T-helper 17 cell (primary cell): ENCODE data around the gene PPY. TPM values are rescaled to one million over a fixed set of nuclear protein-coding genes. Genes with fewer than 3 reads are reported as not detected.

Experiments used
- ATAC-seq: fragments of 150-1000 bp; cut with Tn5 transposase; 2 replicates; pipeline ENCODE4 v1.10.0; 2021; ENCODE audit warnings: mild to moderate bottlenecking, moderate library complexity
- DNase-seq, 3 donors: peaks; one replicate each; pipeline versions ENCODE4 v3.0.0 to v3.0.0-alpha.2; 2020 to 2021
- H3K9me3 ChIP-seq: one replicate; pipeline ENCODE4 v1.7.0; 2013; ENCODE audit warnings: low read length, mild to moderate bottlenecking; ENCODE audit not compliant: control insufficient read depth, poor library complexity, severe bottlenecking
- H3K27ac Mint-ChIP-seq: one replicate; pipeline ENCODE4 v1.8.0; 2022; ENCODE audit warnings: mild to moderate bottlenecking, moderate library complexity, mixed read lengths
- H3K27me3 Mint-ChIP-seq: one replicate; pipeline ENCODE4 v1.8.0; 2022; ENCODE audit warnings: mixed read lengths
- H3K36me3 Mint-ChIP-seq: one replicate; pipeline ENCODE4 v1.8.0; 2022; ENCODE audit warnings: low read depth, mixed read lengths
- H3K4me1 Mint-ChIP-seq: one replicate; pipeline ENCODE4 v1.8.0; 2022; ENCODE audit warnings: mild to moderate bottlenecking, mixed read lengths
- H3K4me3 Mint-ChIP-seq: one replicate; pipeline ENCODE4 v1.8.0; 2022; ENCODE audit warnings: mild to moderate bottlenecking, moderate library complexity, mixed read lengths
- total RNA-seq, 4 donors: library from RNA in 2 of 4; stranded (reverse) in 2 of 4; gene quantifications; one replicate each; pipeline ENCODE4 v1.2.3 and lab custom pipeline; 2022 to 2026

PPY gene
- total RNA-seq, 2 donors from 2014 or later = not detected

- peaks cover 7% of the 10 kb centered on the region for H3K4me1 Mint-ChIP-seq
- no peak overlapping the region for H3K4me3 Mint-ChIP-seq
- no peak overlapping the region for H3K27ac Mint-ChIP-seq
Observed at GRCh38 chr17:43915559-43915958, 26.7 kb downstream of the PPY start.

DNA sequence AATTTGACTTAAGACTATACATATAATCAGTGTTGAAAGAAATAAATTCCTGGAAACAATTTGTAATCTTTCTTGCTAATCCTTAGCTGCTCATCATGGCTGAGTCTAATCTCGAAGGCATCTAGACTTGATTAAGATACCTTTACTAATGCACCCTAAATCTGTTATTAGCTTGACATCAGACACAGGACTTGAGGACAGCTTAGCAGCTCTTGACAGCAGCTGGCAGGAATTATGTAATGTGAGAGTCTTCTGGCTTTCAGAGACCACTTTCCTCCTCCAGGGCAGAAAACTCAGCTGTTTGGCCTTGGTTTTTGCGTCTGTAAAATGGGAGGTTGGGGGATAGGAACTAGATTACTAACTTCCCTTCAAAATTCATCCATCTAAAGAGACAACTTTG lies 27.8 kb downstream of the PPY start:
- H3K27me3 Mint-ChIP-seq = no peaks in the 10 kb centered on the region
- no peaks in the 10 kb centered on the region for H3K9me3 ChIP-seq
- DNase-seq (no peak), ATAC-seq (no peak)
- H3K4me1 Mint-ChIP-seq = peaks cover 9% of the 10 kb centered on the region
- H3K4me3 Mint-ChIP-seq = no peak overlapping the region
- no peaks in the 10 kb centered on the region for H3K36me3 Mint-ChIP-seq
- H3K27ac Mint-ChIP-seq = no peak overlapping the region

More at GRCh38 chr17:43915559-43915958, 26.7 kb downstream of the PPY start:
- no peaks in the 10 kb centered on the region for H3K9me3 ChIP-seq
- H3K36me3 Mint-ChIP-seq = no peaks in the 10 kb centered on the region
- DNase-seq = no peak
- ATAC-seq = no peak
- H3K27me3 Mint-ChIP-seq = no peaks in the 10 kb centered on the region

DNA sequence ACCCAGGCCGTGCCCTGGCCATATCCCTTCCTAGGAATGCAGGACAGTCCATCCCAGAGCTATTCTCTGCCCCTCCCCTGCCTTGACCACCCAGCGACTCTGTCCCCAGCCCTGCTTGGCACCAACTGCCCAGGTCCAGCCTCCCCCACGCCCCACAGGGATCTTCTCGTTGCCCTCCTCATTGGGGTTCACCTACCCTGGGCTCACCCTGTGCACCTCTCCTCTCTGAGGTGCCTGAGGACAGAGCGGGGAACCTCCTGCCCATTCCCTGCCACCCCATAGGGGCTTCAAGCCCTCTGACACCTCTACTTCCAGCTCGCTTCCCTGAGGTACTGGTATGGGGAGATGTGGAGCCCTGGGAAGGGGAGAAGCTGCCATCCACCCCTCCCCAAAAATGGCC lies 28.7 kb downstream of the PPY start:
- H3K9me3 ChIP-seq = no peaks in the 10 kb centered on the region
- no peaks in the 10 kb centered on the region for H3K27me3 Mint-ChIP-seq
- no peak overlapping the region for H3K27ac Mint-ChIP-seq
- H3K36me3 Mint-ChIP-seq = no peaks in the 10 kb centered on the region
- ATAC-seq = no peak
- DNase-seq = no peak
- peaks cover 9% of the 10 kb centered on the region for H3K4me1 Mint-ChIP-seq
- no peak overlapping the region for H3K4me3 Mint-ChIP-seq

GRCh38 chr17:43912635-43913304 lies 29.5 kb downstream of the PPY start:
- DNase-seq = no peak
- no peaks in the 10 kb centered on the region for H3K9me3 ChIP-seq
- Mint-ChIP-seq H3K4me3 (no peak overlapping the region), H3K36me3 (no peaks in the 10 kb centered on the region), H3K27ac (no peak overlapping the region), H3K4me1 (peaks cover 13% of the 10 kb centered on the region), H3K27me3 (peaks cover 5% of the 10 kb centered on the region)
- ATAC-seq = no peak

DNA sequence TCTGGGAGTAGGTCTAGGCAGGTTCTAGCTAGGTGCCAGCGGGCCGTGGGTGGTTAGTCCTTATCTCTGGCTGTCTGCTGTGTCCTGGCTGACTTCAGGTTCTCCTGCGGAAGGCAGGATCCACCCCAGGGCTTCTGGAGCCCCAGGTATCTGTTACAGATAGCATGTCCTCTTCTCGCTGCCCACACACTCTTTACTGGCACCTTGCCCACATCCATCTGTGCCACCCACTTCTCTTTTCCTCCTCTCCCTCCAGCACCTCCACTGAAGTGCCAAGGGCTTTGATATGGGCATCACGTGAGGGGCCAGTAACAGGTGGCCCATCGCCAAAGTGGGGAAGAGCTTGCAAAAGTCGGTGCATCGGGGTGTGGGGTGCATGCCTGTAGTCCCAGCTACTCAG lies 30.4 kb downstream of the PPY start:
- H3K9me3 ChIP-seq = no peaks in the 10 kb centered on the region
- Mint-ChIP-seq H3K36me3 (no peaks in the 10 kb centered on the region), H3K4me1 (peaks cover 18% of the 10 kb centered on the region), H3K27me3 (peaks cover 6% of the 10 kb centered on the region), H3K27ac (no peak overlapping the region), H3K4me3 (no peak overlapping the region)
- ATAC-seq = no peak
- no peak for DNase-seq

DNA sequence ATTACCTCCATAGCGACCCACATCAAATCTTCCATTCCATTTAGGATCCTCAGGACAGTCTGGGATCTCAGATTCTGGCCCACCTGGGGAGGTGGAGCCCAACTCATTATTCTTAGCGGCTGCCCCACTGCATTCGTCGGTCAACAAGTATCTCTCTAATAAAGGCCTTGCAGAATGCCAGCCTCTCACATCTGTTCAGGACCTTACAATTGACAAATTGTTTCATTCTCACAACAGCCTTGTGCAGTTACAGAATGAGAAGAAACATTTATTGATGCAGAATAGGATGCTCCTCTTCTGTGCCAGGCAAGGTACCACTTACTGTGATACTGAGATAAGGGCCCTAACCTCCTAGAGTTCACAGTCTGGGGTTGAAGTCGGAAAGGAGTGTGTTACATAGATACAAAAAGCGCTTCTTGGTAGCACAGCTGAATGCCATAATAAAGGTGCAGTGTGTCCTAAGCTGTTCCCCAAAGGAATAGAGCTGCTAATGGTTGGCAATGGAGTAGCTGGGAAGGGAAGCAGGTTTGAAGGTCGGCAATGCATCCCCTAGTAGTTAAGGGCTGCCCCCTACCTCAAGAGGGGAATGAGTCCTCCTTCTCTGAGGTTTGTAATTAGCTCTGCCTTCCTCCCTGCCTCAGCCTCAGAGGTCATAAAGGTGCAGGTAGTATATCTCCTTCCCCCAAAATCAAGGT lies 32.6 kb downstream of the PPY start:
- Mint-ChIP-seq H3K36me3 (no peaks in the 10 kb centered on the region), H3K4me1 (peaks cover 19% of the 10 kb centered on the region), H3K4me3 (no peak overlapping the region), H3K27ac (no peak overlapping the region), H3K27me3 (peaks cover 18% of the 10 kb centered on the region)
- DNase-seq = no peak
- no peaks in the 10 kb centered on the region for H3K9me3 ChIP-seq
- ATAC-seq = no peak

DNA sequence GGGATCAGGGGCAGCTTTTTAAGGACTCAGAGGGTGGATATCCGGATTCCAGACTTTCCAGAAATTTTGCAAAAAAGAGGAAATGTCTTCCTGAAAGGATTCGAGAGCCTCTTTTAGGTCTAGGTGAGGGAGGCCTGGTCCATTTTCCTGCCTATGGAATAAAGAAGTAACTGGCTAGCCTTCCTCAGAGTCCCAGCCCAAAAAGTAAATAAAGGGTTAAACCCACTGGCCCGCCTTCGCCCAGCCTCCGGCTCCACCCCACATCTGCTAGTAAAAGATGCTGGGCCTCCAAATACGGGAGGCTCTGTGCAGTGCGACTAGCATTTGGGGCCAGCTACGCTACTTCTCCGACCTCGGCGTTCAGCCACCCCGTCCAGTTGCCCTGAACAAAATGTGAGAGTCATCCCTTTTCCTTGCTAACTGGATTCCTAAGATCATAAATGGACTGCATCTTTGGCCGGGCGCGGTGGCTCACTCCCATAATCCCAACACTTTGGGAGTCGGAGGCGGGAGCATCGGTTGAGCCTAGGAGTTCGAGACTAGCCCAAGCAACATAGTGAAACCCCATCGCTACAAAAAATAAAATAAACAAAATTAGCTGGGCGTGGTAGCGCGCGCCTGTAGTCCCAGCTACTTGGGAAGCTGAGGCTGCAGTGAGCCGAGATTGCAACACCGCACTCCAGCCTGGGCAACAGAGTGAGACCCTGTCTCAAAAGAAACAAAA lies 34.1 kb downstream of the PPY start:
- DNase-seq (peak in 2 of 3 donors; percentile 27 to 35), ATAC-seq (peak; percentile 70)
- Mint-ChIP-seq H3K36me3 (no peaks in the 10 kb centered on the region), H3K27me3 (peaks cover 27% of the 10 kb centered on the region), H3K4me3 (peak overlapping the region; percentile 91), H3K27ac (no peak overlapping the region), H3K4me1 (peaks cover 23% of the 10 kb centered on the region)
- H3K9me3 ChIP-seq = no peaks in the 10 kb centered on the region

DNA sequence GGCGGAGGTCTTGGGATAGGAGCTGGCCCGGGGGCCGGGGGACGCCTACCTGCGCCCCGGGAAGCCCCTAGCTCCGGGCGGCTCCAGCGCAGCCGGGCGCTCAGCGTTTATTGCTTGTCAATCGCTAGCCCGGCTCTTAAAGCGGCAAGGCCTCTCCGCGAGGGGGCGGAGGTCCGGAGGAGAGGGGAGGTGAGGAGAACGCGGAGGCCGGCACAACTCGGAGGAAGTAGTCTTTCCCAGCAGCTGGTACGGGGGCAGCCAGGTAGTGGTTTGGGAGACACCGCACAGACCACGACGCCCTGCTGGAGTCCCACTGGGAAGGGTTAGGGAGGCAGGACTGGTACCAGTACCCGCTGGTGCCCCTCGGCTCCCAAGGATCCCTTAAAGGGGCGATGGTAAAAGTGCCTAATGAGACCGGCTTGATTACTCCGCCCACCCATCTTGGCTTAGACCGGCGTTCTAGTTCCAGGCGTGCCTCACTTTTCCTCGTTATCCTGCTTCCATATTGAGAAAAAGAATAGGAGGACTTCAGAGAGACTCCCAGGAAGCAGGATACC lies 34.8 kb downstream of the PPY start, which contains the start of gene MPP2:
Gene MPP2, minus strand, starts transcription at position 112 of the 557 bp plus-strand sequence. CDS start 3,076 bp downstream, outside the sequence.
- Mint-ChIP-seq H3K36me3 (no peaks in the 10 kb centered on the region), H3K27ac (peak within 1 kb of the TSS; percentile 41), H3K4me3 (peak within 1 kb of the TSS; percentile 91), H3K27me3 (peaks cover 27% of the 10 kb centered on the region), H3K4me1 (peaks cover 23% of the 10 kb centered on the region)
- DNase-seq (peak; percentile 33 to 42 (median 38)), ATAC-seq (peak; percentile 71)
- H3K9me3 ChIP-seq = no peaks in the 10 kb centered on the region

GRCh38 chr17:43906951-43907424 lies 35.3 kb downstream of the PPY start:
- no peaks in the 10 kb centered on the region for H3K36me3 Mint-ChIP-seq
- peak overlapping the region; percentile 91 for H3K4me3 Mint-ChIP-seq
- H3K4me1 Mint-ChIP-seq = peaks cover 23% of the 10 kb centered on the region
- H3K27ac Mint-ChIP-seq = peak overlapping the region; percentile 41
- H3K9me3 ChIP-seq = no peaks in the 10 kb centered on the region
- ATAC-seq = peak; percentile 35
- no peak for DNase-seq
- H3K27me3 Mint-ChIP-seq = peaks cover 27% of the 10 kb centered on the region

GRCh38 chr17:43905985-43906852 lies 36.1 kb downstream of the PPY start:
- H3K27me3 Mint-ChIP-seq = peaks cover 34% of the 10 kb centered on the region
- H3K4me1 Mint-ChIP-seq = peaks cover 24% of the 10 kb centered on the region
- H3K9me3 ChIP-seq = no peaks in the 10 kb centered on the region
- peak in 1 of 3 donors; percentile 13 for DNase-seq
- peak; percentile 47 for ATAC-seq
- H3K36me3 Mint-ChIP-seq = no peaks in the 10 kb centered on the region
- H3K4me3 Mint-ChIP-seq = peak overlapping the region; percentile 91
- peak overlapping the region; percentile 41 for H3K27ac Mint-ChIP-seq

GRCh38 chr17:43905400-43905984 lies 36.8 kb downstream of the PPY start:
- no peaks in the 10 kb centered on the region for H3K9me3 ChIP-seq
- Mint-ChIP-seq H3K27me3 (peaks cover 36% of the 10 kb centered on the region), H3K27ac (peak overlapping the region; percentile 41), H3K4me3 (peak overlapping the region; percentile 19), H3K4me1 (peaks cover 30% of the 10 kb centered on the region), H3K36me3 (no peaks in the 10 kb centered on the region)
- no peak for ATAC-seq
- DNase-seq = no peak
